Stimulated activated CD4-positive, alpha-beta T cell treated with anti-CD3 and anti-CD28 coated beads, TNF-alpha, amount 100 ng/mL, for 4 hours (primary cell): ENCODE results near the gene RTF1.

Source experiments
- DNase-seq, 3 experiments: peaks; one replicate each; pipeline ENCODE4 v3.0.0-alpha.2; 2020; ENCODE audit warnings: low read depth in 3 of 3

RTF1 gene

GRCh38 chr15:41487802-41488201 lies 70.9 kb downstream of the RTF1 start:
- no peak for DNase-seq

- no peak for DNase-seq
Observed at GRCh38 chr15:41489641-41490040, 72.7 kb downstream of the RTF1 start.

- DNase-seq: no peak
Observed at GRCh38 chr15:41490355-41490754, 73.5 kb downstream of the RTF1 start.

GRCh38 chr15:41491889-41492288 lies 75.0 kb downstream of the RTF1 start:
- DNase-seq: no peak

- DNase-seq: no peak
Observed at GRCh38 chr15:41492597-41493204, 75.8 kb downstream of the RTF1 start.

- peak; percentile 80 to 86 (median 83) for DNase-seq
Observed at GRCh38 chr15:41493205-41493901, 76.5 kb downstream of the RTF1 start, which contains the start of gene ITPKA. Gene ITPKA, plus strand, starts transcription at chr15:41493874. Its CDS starts 54 bp downstream, at chr15:41493928.

GRCh38 chr15:41493902-41494189 lies 77.0 kb downstream of the RTF1 start:
- DNase-seq: no peak

GRCh38 chr15:41494190-41494921 lies 77.5 kb downstream of the RTF1 start:
- peak in 1 of 3 experiments; percentile 34 for DNase-seq

GRCh38 chr15:41494922-41495735 lies 78.2 kb downstream of the RTF1 start:
- peak in 1 of 3 experiments; percentile 31 for DNase-seq

- no peak for DNase-seq
Observed at GRCh38 chr15:41495736-41496599, 79.1 kb downstream of the RTF1 start.

- no peak for DNase-seq
Observed at GRCh38 chr15:41498657-41499056, 81.8 kb downstream of the RTF1 start.

- no peak for DNase-seq
Observed at GRCh38 chr15:41499109-41499851, 82.4 kb downstream of the RTF1 start.

- DNase-seq: no peak
Observed at GRCh38 chr15:41501191-41501917, 84.5 kb downstream of the RTF1 start.

- no peak for DNase-seq
Observed at GRCh38 chr15:41501931-41502794, 85.3 kb downstream of the RTF1 start.

GRCh38 chr15:41502795-41503668 lies 86.1 kb downstream of the RTF1 start:
- no peak for DNase-seq

- no peak for DNase-seq
Observed at GRCh38 chr15:41503669-41504010, 86.7 kb downstream of the RTF1 start.

- no peak for DNase-seq
Observed at GRCh38 chr15:41504751-41505492, 88.0 kb downstream of the RTF1 start.
